Esophagus muscularis mucosa (tissue), 4 donors: ENCODE results near the gene ACTR6. TPM values are rescaled to one million over a fixed set of nuclear protein-coding genes. Genes with fewer than 3 reads are reported as not detected.
"Not testable (repeated sequence)": the region's sequence is repeated elsewhere in the genome, so short reads cannot be mapped to it uniquely, and the experiment has no call there.

ENCODE experiments used
- DNase-seq: peaks from one replicate; pipeline ENCODE4 v3.0.0-alpha.2; 2017; ENCODE audit errors: extremely low spot score
- H3K27ac ChIP-seq, 4 donors: fragments of 200-600 bp; sonication (generic); replicated peaks in 1 of 4; 1 replicate in 3 of 4; 2 replicates in 1 of 4; pipeline ENCODE4 v1.5.1; 2016 to 2019; ENCODE audit warnings: mild to moderate bottlenecking in 1 of 4
- H3K27me3 ChIP-seq, 4 donors: fragments of 200-600 bp; sonication (generic); one replicate each; pipeline versions ENCODE4 v1.5.1 to v1.6.0; 2016 to 2019
- H3K36me3 ChIP-seq, 4 donors: fragments of 200-600 bp; sonication (generic); one replicate each; pipeline ENCODE4 v1.5.1; 2016 to 2019
- H3K4me1 ChIP-seq, 4 donors: fragments of 200-600 bp; sonication (generic); one replicate each; pipeline ENCODE4 v1.5.1; 2016 to 2019
- H3K4me3 ChIP-seq, 4 donors: fragments of 200-600 bp; sonication (generic); 1 replicate in 2 of 4; 2 replicates in 2 of 4; pipeline ENCODE4 v1.5.1; 2016 to 2019; ENCODE audit warnings: mild to moderate bottlenecking in 4 of 4, moderate library complexity in 1 of 4
- H3K9me3 ChIP-seq, 4 donors: fragments of 200-600 bp; sonication (generic); 1 replicate in 3 of 4; 2 replicates in 1 of 4; pipeline ENCODE4 v1.5.1; 2016 to 2019
- CTCF ChIP-seq, 3 experiments: fragments of 200-600 bp in 2 of 3; fragments of 450-650 bp in 1 of 3; sonication (generic) in 2 of 3; IDR thresholded peaks; one replicate each; pipeline ENCODE4 v1.5.1; 2017 to 2019; ENCODE audit warnings: antibody characterized with exemption in 3 of 3, mild to moderate bottlenecking in 2 of 3, moderate library complexity in 1 of 3
- EP300 ChIP-seq: sonication (generic); formaldehyde crosslinking; IDR thresholded peaks from one replicate; pipeline ENCODE4 v1.6.1; 2017; ENCODE audit warnings: antibody characterized with exemption
- POLR2A ChIP-seq: fragments of 450-650 bp; IDR thresholded peaks from one replicate; pipeline ENCODE4 v1.6.1; 2017; ENCODE audit warnings: antibody characterized with exemption, moderate library complexity, mild to moderate bottlenecking, low read depth
- POLR2AphosphoS5 ChIP-seq, 2 donors: sonication (generic); formaldehyde crosslinking; IDR thresholded peaks; one replicate each; pipeline ENCODE4 v1.6.1; 2017; ENCODE audit warnings: antibody characterized with exemption in 2 of 2
- WGBS: methylation state at CpG from one replicate; pipeline ENCODE4 v1.1.5; 2018; 5-methylcytosine and 5-hydroxymethylcytosine counted together
- intact Hi-C: fragments of 100-400 bp; cut with DNase I; formaldehyde crosslinking; loops from one replicate; pipeline ENCODE4 v1.15.1; 2023
- total RNA-seq, 4 donors: library from RNA; depleted of rRNA; stranded (reverse); fragments of >200 nt; gene quantifications; one replicate each; pipeline versions ENCODE4 v1.1.0 to v1.2.1, GENCODE V29; 2016

Gene ACTR6
- total RNA-seq, 4 donors from 2014 or later, result 9.6 to 14.2 (median 13.3) TPM

- TF ChIP-seq POLR2A (no peak), EP300 (no peak), CTCF (IDR thresholded peaks at IDR 0.05) (no peak), POLR2AphosphoS5 (IDR thresholded peaks at IDR 0.05) (no peak)
- no peaks in the 10 kb centered on the region for H3K27me3 ChIP-seq
- no peak overlapping the region for H3K4me3 ChIP-seq
- no peak for DNase-seq
- no peak overlapping the region for H3K27ac ChIP-seq
- H3K36me3 ChIP-seq, result no peaks in the 10 kb centered on the region
- intact Hi-C loops, result no loop called here
- WGBS, result 94% methylated on average over 1 of the region's 1 CpG
- no peaks in the 10 kb centered on the region for H3K4me1 ChIP-seq
- H3K9me3 ChIP-seq, result no peaks in the 10 kb centered on the region
Measured at GRCh38 chr12:100258127-100258526, 57.5 kb downstream of the ACTR6 start.

DNA sequence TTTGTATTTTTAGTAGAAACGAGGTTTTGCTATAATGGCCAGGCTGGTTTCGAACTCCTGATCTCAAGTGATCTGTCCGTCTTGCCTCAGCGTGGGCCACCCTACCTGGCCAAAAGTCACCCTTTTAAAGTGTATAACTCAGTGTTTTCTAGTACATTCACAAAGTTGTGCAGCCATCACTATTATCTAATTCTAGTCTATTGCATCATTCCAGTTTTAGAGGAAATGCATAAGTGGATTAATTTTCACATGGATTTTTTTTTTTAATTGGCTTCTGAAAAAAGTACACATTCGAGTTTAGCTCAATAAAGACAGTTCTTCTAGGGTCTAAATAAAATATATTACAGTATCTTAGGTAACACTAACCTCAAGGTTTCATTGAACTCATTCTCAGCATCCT lies 62.5 kb downstream of the ACTR6 start:
- H3K4me3 ChIP-seq, result no peak overlapping the region
- H3K27ac ChIP-seq, result no peak overlapping the region
- peaks cover 4 to 11% (median 7%) of the 10 kb centered on the region in 4 donors for H3K4me1 ChIP-seq
- WGBS, result 78% methylated on average over 5 of the region's 5 CpGs
- TF ChIP-seq EP300, result no peak
- TF ChIP-seq CTCF (IDR thresholded peaks at IDR 0.05), result no peak
- TF ChIP-seq POLR2A, result no peak
- TF ChIP-seq POLR2AphosphoS5 (IDR thresholded peaks at IDR 0.05), result no peak
- intact Hi-C loops, result no loop called here
- no peaks in the 10 kb centered on the region for H3K9me3 ChIP-seq
- DNase-seq, result no peak
- H3K27me3 ChIP-seq, result no peaks in the 10 kb centered on the region
- no peaks in the 10 kb centered on the region for H3K36me3 ChIP-seq

DNA sequence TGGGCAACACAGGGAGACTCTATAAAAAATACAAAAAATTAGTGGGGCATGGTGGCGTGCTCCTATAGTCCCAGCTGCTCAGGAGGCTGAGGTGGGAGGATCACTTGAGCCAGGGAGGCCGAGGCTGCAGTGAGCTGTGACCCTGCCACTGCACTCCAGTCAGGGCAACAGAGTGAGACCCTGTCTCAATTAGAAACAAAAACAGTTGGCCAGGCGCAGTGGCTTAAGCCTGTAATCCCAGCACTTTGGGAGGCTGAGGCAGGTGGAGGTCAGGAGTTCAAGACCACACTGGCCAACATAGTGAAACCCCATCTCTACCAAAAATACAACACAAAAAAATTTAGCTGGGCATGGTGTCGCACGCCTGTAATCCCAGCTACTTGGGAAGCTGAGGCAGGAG lies 64.5 kb downstream of the ACTR6 start:
- H3K4me3 ChIP-seq, H3K27ac ChIP-seq, DNase-seq, H3K36me3 ChIP-seq, H3K9me3 ChIP-seq, H3K27me3 ChIP-seq, intact Hi-C loops: not testable (repeated sequence)
- peaks cover 20 to 30% (median 26%) of the 10 kb centered on the region in 4 donors for H3K4me1 ChIP-seq
- 96% methylated on average over 5 of the region's 5 CpGs for WGBS

- DNase-seq, result no peak
- 63% methylated on average over 11 of the region's 11 CpGs for WGBS
- Histone ChIP-seq H3K9me3 (no peaks in the 10 kb centered on the region), H3K4me1 (peaks cover 20 to 39% (median 34%) of the 10 kb centered on the region in 4 donors), H3K4me3 (peak overlapping the region; percentile 87 to 99 (median 95)), H3K27ac (peak overlapping the region; percentile 98 to 99 (median 98)), H3K27me3 (no peaks in the 10 kb centered on the region), H3K36me3 (no peaks in the 10 kb centered on the region)
- intact Hi-C loops, result no loop called here
- no peak for TF ChIP-seq POLR2A
- TF ChIP-seq POLR2AphosphoS5 (IDR thresholded peaks at IDR 0.05), result no peak
- TF ChIP-seq EP300, result no peak
- TF ChIP-seq CTCF (IDR thresholded peaks at IDR 0.05), result no peak
Measured at GRCh38 chr12:100265732-100266584, 65.3 kb downstream of the ACTR6 start.

GRCh38 chr12:100266585-100266834 lies 65.9 kb downstream of the ACTR6 start:
- Histone ChIP-seq H3K4me1 (peaks cover 20 to 44% (median 38%) of the 10 kb centered on the region in 4 donors), H3K9me3 (no peaks in the 10 kb centered on the region), H3K36me3 (no peaks in the 10 kb centered on the region), H3K4me3 (peak overlapping the region; percentile 87 to 99 (median 95)), H3K27ac (peak overlapping the region; percentile 98 to 99 (median 98)), H3K27me3 (no peaks in the 10 kb centered on the region)
- intact Hi-C loops, result no loop called here
- WGBS, result 3% methylated on average over 4 of the region's 6 CpGs
- no peak for DNase-seq
- TF ChIP-seq CTCF (IDR thresholded peaks at IDR 0.05) (no peak), POLR2A (no peak), POLR2AphosphoS5 (IDR thresholded peaks at IDR 0.05) (no peak), EP300 (no peak)
